GM10248 (cell line): ENCODE measurements around the gene ARHGAP15.

Source experiments
- CTCF ChIA-PET: fragments of 300-600 bp; sonication (Branson Sonifier 250); formaldehyde crosslinking; extraction: SDS; loops from one replicate; lab custom pipeline; 2021; ENCODE audit warnings: antibody characterized with exemption; lab: Yijun Ruan, JAX
- POLR2A ChIA-PET: fragments of 350-650 bp; sonication (Branson Sonifier 250); formaldehyde crosslinking; extraction: SDS; loops from one replicate; lab custom pipeline; 2020; ENCODE audit warnings: antibody characterized with exemption; lab: Yijun Ruan, JAX
- DNase-seq: peaks from one replicate; pipeline ENCODE4 v3.0.0; 2012; ENCODE audit errors: extremely low spot score
- CTCF ChIP-seq: IDR thresholded peaks from 2 replicates; pipeline ENCODE4 v1.5.1; 2012; ENCODE audit warnings: mild to moderate bottlenecking, low read depth; ENCODE audit errors: extremely low read depth, missing control alignments, control extremely low read depth

Gene ARHGAP15

GRCh38 chr2:143246815-143247744 lies 117.9 kb downstream of the ARHGAP15 start:
- no peak for TF ChIP-seq CTCF
- CTCF ChIA-PET, result interaction anchor here (0.7 to 2.2 kb wide), 3 partner anchors 12 to 136 kb away, joined by 3 to 9 read pairs (median 4); no protein-coding TSS in a partner anchor
- POLR2A ChIA-PET, result no interaction called here
- DNase-seq, result no peak

DNA sequence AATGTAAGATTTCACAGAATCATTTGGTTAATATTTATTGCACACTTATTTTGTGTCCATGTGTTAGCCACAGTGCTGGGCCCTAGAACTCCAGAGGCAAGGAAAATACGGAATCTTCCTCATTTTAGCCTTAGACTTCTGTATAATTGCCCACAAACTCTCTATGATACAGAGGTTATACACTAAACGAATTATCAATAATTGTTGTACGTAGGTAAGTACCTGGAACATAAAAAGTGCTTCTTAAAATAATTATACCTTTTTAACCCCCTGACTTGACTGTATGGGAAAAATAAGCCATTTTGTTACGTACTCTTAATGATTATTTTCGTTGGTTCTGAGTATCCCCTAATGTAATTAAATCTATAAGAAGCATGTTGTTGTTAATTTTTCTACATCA lies 119.4 kb downstream of the ARHGAP15 start:
- ChIA-PET CTCF (interaction anchor here (0.9 to 2.2 kb wide), 3 partner anchors 11 to 35 kb away, joined by 3 to 9 read pairs (median 4); no protein-coding TSS in a partner anchor), POLR2A (no interaction called here)
- no peak for DNase-seq
- no peak for TF ChIP-seq CTCF

DNA sequence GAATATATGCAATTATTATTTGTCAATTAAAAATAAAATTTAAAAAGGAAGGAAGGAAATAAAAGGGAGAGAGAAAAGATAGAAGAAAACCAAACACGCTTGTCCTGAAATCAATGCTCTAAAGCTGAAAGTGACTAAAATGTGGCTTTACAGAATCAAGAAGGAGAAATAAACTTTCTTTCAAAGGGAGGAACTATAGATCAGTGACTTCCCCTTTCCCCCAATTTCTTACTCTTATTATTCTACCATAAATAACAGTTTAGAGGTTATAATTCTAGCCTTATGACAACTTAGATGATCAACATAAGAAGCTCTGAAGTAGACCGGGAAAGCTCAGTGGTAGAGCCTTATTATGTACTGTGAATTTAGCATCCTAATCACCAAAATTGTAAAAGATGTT lies 122.5 kb downstream of the ARHGAP15 start:
- no peak for DNase-seq
- TF ChIP-seq CTCF, result no peak
- POLR2A ChIA-PET, result interaction anchor here (0.5 kb wide), 1 partner anchor 68 kb away, joined by 3 read pairs; no protein-coding TSS in a partner anchor
- CTCF ChIA-PET, result interaction anchor here (1.0 to 2.1 kb wide), 4 partner anchors 19 to 217 kb away, joined by 3 to 5 read pairs (median 3); no protein-coding TSS in a partner anchor

- ChIA-PET CTCF (interaction anchor here (1.0 to 2.1 kb wide), 4 partner anchors 19 to 218 kb away, joined by 3 to 5 read pairs (median 3); no protein-coding TSS in a partner anchor), POLR2A (interaction anchor here (0.5 kb wide), 1 partner anchor 69 kb away, joined by 3 read pairs; no protein-coding TSS in a partner anchor)
- DNase-seq, result no peak
- TF ChIP-seq CTCF, result no peak
These were observed 123.1 kb downstream of the ARHGAP15 start for GRCh38 chr2:143252138-143252907.

- ChIA-PET CTCF (no interaction called here), POLR2A (no interaction called here)
- DNase-seq, result no peak
- TF ChIP-seq CTCF, result no peak
These were observed 124.9 kb downstream of the ARHGAP15 start for GRCh38 chr2:143254110-143254509.

- POLR2A ChIA-PET, result no interaction called here
- DNase-seq, result no peak
- no peak for TF ChIP-seq CTCF
- CTCF ChIA-PET, result no interaction called here
These were observed 125.9 kb downstream of the ARHGAP15 start for GRCh38 chr2:143255086-143255485.
